IPS DF 4.7 (cell line): ENCODE results near the gene ATP6V0A1.

ENCODE experiments used
- DNase-seq: peaks from one replicate; pipeline ENCODE4 v3.0.0-alpha.2; 2013; ENCODE audit warnings: low spot score; ENCODE audit errors: extremely low read depth

Gene ATP6V0A1

DNA sequence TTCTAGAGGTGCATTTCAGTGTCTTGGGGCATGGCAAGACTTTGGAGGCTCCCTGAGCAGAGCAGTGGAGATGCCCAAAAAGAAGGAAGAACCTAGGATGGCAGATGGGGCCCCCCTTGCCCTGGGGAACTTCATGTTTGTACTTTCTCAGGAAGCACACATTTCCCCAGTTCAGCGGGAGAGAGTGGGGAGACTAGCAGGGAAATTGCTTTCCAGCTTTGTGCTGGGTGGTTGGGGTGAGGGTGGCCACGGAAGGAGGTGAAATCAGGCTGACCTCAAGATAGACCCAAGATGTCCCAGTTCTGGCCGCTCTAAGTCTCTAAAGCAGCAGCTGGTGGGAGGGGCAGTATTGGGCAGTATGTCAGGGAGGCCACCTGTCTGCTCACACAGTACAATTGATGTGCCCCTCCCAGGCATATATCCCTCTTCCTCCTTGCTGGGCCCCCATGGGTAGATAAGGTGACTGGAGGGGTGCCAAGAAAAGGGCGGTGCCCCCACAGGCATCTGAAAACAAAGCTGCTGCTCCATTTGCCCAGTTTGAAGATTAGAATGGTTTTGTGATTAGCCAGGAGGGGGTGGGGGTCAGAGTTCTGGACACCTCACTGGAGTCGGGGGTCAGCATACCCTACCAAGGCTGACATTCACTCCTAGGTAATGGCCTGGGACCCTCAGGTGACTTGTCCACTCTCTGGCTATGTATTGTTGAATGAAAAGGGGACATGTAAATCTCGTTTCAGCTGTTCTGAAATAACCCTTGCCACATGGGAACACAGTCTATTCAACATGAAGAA lies 60.3 kb downstream of the ATP6V0A1 start:
- no peak for DNase-seq

DNA sequence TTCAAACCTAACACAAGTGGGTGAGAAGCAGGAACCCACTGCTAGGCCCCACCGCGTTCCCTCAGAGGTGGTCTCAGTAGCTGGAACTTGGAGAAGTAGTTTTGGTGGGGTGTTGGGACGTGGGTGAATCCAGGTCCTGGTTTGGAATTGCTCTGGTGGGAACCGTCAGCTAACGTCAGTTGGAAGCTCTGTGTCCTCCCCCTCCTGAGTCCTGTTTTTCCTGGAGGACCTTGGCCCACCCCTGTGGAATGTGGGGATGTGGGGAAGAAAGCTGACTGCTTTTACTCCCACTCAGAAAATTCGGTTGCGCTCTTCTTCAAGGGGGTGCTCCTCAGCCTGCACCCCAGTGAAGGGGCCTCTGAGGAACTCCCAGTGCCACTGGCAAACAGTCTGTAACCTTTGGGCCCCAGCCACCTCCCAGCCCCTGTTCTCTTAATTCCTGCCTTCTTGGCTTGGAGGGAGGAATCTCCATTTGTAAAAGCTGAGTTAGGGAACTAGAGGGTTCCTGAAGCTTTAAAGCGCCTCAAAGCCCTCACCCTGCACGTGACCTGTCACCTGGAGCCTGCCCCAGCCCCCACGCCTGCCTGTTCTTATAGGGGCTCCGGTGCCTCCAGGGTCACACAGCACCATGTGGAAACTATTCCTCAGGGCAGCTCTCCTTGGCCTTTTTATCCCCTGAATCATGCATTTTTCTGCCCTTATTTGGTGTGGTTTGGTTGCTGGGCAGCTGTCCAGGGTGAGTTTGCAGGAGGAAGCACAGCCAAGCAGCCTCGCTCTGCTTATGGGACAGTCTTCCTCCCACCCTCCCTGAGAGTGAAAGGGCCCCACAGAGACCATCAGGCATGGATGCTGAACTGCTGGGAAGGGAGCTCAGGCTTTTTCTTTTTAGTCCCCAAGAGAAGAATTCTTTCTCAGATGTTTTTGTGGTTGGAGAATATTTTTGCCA lies 61.1 kb downstream of the ATP6V0A1 start:
- DNase-seq: no peak

DNA sequence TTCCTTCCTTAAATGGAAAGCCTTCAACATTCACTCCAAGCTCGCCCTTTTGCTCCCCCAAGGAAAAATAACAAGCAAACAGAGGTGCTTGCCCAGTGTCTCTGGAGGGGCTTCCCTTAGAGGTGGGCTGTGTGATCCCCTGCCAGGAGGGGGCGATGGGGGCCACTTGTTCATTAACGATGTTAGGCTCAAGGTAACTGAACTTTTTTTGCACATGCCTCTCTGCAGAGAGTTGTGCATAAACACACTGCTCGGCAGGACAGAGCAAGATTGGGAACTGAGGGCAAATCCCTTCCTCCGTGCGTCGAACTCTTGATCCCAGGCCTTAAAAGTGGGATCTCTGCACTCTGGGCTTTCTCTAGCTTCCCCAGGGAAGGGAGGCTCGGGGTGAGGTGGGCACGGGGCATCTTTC lies 61.9 kb downstream of the ATP6V0A1 start:
- no peak for DNase-seq

DNA sequence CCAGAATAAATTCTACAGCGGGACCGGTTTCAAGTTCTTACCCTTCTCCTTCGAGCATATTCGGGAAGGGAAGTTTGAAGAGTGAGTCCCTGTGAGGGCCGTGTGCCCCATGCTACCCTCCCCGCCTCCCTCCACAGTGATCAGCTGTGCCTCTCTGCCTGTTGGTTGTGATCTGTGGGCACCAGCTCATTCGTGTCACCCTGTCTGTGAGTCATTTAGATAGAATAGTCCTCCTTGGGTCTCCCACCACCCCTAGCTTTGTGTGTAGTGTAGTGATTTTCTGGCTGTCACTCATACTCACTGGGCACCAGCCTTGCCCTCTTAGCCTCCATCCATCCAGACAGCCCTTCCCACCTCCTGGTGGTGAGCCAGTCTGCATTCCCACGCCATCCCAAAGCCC lies 62.4 kb downstream of the ATP6V0A1 start:
- DNase-seq: no peak

DNA sequence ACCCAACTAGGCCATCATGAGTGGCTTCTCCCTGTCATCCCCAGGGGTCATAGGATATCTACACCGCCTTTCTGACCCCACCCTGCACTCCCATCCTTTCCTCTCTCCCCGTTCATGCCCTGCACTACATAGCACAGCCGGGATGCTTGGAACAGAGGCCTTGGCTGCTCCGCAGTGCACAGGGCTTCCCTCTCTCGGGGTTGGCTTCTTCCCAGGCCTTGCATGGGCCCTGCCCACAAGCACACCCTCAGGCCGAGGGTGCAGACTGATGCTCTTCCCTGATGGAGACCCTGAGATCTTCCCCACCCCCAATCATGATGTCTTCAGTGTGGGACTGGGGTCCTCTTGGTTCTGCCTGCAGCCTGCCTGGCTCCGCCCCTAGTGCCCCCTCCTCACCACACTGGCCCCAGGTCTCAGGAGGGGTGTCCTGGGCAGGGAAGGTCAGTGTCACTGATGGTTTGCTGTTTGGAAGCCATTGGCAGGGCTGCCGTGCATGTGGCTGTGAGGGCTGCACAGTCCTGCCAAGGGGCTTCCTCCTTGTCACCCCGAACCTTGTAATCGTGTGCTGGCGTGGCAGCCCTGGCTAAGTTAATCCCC lies 63.1 kb downstream of the ATP6V0A1 start:
- no peak for DNase-seq

DNA sequence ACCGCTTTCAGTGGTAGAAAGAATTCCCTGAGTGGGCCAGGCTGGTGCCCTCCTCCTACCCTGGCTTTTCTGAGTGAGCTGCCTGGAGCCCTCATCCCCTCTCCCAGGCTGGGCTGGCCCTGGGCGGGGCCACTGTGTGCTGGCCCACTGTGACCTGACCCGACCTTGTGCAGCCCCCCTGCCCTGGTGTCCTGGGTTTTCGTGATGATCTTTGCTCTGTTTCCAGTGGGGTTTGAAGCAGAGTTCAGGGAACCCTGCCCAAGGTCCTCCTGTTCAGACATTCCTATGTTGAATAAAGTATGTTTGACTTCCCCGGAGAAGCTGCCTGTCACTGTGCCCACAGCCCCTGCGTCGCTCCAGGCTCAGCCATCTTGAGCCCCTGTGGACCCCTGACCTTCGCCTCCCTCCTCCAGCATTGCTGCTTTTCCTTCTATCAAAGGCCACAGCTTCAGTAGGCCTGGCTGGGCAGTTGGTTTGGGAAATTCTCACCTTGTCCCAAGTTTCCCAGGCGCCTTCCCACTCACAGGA lies 63.6 kb downstream of the ATP6V0A1 start:
- no peak for DNase-seq

DNA sequence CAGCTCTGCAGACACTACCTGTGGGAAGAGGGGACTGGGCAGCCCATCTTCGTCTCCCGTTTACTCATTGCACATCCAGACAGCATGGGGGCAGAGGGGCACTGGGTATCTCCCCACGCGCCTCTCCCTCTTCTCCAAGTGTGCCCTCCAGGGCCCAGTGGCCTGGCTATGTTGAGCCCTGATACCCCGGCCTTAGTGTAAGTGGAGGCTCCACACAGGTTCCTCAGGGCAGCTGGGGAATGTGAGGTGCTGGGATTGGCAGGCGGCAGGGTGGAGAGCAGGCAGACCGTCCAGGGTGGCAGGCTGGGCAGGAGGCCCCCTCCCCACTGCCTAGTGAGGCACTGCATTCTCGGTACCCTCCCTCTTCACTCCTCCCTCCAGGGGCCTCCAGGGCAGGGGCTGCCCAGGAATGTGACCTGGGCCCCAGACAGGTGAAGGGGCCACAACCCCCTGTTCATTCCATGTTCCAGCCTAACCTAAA lies 64.2 kb downstream of the ATP6V0A1 start:
- no peak for DNase-seq

DNA sequence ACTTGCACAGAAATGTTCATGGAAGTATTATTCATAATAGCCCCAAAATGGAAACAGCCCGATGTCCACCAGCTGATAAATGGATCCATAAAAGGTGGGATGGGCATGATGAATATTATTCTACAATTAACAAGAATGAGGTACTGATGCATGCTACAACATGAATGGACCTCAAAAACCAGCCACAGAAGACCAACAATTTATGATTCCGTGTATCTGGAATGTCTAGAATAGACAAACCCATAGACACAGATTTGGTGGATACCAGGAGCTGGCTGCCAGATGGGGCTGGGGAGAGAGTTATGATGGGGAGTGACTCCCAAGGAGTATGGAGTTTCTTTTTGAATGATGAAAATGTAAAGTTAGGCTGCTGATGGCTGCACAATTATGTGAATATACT lies 66.5 kb downstream of the ATP6V0A1 start:
- DNase-seq: no peak

DNA sequence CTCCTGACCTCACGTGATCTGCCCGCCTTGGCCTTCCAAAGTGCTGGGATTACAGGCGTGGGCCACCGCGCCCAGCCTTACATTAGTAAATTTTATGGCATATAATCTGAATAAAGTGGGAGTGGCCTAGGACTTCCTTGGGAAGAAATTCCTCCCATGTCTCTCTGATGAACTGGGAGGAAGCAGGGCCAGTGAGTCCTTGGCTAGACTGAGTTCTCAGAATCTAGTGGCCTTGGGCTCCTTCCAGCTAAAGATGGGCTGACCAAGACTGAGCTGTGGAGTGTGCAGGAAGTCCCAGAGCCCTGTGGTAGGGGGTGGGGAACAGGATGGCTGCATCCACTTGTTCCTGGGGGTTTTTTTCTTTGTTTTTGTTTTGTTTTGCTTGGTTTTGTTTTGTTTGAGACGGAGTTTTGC lies 67.4 kb downstream of the ATP6V0A1 start:
- no peak for DNase-seq

DNA sequence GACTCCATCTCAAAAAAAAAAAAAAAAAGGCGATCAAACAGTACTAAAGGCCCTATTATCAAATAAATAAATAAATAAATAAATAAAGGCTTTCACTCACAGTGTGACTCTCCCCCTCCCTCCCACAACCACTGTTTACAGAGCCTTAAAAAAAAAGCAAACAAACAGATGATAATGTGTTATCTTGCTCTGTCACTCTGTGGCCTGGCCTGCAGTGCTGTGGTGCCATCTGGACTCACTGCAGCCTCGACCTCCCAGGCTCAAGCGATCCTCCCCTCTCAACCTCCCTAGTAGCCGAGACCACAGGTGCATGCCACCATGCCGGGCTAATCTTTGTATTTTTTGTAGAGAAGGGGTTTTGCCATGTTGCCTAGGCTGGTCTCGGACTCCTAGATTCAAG lies 69.3 kb downstream of the ATP6V0A1 start:
- DNase-seq: no peak

DNA sequence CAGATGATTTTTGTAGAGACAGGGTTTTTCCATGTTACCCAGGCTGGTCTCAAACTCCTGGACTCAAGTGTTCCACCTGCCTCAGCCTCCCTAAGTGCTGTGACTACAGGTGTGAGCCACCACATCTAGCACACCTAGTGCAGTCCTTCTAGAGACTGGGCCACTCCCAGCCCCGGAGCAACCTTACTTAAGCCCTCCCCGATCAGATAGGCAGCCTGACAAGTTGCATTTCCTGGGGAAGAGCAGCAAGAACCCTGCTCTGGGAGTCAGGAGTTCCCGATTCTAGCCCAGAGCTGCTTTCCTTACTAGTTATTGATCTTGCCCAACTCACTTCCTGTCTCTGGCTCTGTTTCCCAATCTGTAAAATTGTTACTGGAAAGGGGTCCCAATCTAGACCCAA lies 70.4 kb downstream of the ATP6V0A1 start:
- no peak for DNase-seq

DNA sequence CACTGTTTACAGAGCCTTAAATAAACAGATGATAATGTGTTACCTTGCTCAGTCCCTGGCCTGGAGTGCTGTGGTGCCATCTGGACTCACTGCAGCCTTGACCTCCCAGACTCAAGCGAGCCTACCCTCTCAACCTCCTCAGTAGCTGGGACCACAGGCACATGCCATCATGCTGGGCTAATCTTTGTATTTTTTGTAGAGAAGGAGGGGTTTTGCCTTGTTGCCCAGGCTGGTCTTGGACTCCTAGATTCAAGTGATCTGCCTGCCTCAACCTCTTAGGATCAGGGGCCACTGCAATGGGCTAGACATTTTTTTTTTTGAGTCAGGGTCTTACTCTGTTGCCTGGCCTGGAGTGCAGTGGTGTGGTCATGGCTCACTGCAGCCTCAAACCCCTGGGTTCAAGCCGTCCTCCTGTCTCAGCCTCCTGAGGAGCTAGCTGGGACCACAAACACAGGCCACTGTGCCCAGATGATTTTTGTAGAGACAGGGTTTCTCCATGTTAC lies 72.3 kb downstream of the ATP6V0A1 start:
- DNase-seq: no peak

DNA sequence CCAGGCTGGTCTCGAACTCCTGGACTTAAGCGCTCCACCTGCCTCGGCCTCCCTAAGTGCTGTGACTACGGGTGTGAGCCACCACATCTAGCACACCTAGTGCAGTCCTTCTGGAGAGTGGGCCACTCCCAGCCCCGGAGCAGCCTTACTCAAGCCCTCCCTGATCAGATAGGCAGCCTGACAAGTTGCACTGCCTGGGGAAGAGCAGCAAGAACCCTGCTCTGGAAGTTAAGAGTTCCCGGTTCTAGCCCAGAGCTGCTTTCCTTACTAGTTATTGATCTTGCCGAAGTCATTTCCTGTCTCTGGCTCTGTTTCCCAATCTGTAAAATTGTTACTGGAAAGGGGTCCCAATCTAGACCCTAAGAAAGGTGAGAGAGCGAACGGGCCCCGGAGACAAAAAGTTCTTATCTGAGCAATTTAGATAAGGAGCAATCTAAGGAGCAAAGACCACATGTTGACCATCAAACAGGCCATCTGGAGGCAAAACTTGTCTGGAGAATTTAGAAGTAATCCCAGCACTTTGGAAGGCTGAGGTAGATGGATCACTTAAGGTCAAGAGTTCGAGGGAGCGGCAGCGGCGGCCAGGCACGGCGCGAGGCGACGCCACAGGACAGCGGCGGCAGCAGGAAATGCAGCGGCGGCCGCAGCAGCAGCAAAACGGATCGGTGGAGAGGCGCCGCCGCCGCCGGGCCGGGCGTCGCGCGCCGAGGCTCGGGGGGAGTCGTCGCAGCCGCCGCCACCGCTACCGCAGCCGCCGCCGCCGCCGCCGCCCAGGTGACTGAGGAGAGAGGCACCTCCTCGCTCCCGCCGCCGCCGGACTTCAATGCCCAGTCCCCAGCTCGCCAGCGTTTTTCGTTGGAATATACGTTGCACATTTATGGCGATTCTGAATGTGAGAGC lies 73.0 kb downstream of the ATP6V0A1 start:
- no peak for DNase-seq

DNA sequence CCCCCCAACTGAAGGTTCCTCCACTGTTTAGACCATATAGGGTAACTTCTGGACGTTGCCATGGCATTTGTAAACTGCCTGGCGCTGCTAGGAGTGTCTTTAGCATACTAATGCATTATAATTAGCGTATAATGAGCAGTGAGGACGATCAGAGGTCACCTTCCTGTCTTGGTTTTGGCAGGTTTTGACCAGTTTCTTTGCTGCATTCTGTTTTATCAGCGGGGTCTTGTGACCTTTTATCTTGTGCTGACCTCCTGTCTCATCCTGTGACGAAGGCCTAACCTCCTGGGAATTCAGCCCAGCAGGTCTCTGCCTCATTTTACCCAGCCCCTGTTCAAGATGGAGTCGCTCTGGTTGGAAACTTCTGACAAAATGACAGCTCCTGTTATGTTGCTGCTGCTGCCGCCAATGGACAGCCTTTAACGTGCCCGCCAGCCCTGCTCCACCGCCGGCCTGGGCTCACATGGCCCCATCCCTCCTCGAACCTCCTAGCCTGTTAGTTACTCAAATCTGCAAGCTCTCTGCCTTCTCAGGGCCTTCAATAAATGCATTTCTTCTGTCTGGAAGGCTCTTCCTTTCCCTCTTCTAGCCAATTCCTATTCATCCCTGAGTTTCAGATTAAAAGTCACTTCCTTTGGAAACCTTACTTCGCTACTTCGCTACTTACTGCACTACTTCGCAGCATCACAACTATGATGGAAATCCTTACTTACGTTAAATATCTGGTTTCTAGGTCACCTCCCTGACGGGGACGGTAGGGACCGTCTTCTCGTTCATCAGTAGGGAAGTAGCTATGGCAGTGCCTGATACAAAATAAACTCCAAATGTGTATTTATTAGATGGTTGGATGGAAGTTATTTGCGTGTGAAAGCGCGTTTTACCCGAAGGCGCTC lies 76.7 kb downstream of the ATP6V0A1 start:
- no peak for DNase-seq

DNA sequence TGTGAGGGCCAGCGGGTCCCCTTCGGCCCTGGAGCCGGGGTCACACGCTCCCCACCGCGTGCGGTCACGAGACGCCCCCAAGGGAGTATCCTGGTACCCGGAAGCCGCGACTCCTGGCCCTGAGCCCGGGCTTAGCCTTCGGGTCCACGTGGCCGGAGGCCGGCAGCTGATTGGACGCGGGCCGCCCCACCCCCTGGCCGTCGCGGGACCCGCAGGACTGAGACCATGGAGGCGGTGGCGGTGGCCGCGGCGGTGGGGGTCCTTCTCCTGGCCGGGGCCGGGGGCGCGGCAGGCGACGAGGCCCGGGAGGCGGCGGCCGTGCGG lies 77.3 kb downstream of the ATP6V0A1 start, which contains the start of gene NAGLU:
TSS of gene NAGLU (plus strand) at position 194 of the 324 bp plus-strand sequence. CDS start at position 226, 32 bp downstream.
- no peak for DNase-seq

DNA sequence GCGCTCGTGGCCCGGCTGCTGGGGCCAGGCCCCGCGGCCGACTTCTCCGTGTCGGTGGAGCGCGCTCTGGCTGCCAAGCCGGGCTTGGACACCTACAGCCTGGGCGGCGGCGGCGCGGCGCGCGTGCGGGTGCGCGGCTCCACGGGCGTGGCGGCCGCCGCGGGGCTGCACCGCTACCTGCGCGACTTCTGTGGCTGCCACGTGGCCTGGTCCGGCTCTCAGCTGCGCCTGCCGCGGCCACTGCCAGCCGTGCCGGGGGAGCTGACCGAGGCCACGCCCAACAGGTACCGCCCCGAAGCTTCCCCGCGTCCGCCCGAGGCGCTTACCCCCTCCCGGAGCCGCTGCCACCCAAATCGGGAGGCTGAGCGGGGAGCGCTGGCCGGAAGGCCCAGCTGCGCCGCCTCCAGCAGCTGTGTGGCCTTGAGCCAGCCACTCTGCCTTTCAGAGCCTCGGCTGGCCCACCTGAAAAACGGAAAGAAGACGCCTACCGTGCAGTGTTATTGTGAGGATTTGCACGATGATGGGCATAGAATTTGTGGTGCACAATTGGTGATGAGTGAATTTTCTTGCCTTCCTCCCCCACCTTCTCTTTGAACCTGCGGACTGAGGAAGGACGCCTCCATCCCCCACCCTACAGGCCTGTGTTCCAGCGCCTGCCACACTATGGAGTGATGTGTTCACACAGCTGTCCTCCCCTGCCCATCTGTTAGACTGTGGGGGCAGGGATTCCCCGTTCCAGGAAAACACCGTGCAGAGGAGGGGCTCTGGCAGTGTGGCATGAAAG lies 77.9 kb downstream of the ATP6V0A1 start:
- DNase-seq: no peak

DNA sequence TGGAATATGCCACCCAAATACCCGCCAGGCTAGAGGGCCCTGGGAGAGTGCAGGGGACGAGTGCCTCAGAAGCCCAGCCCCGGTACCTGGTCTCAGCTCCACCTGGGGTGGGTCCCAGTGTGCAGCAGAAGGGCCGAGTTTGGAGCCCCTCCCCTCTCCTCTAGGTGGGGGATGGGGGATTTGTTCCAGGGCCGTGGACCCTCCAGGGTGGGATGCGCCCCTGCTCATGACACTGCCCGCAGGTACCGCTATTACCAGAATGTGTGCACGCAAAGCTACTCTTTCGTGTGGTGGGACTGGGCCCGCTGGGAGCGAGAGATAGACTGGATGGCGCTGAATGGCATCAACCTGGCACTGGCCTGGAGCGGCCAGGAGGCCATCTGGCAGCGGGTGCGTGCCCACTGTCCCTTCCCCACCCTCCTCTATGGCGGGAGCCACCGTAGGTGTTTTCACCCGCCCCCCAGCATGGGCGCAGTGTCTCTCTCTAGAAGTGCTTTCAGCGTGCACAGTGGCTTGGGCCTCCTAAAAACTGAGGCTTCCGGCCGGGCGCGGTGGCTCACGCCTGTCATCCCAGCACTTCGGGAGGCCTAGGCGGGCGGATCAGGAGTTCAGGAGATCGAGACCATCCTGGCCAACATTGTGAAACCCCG lies 78.6 kb downstream of the ATP6V0A1 start:
- no peak for DNase-seq

DNA sequence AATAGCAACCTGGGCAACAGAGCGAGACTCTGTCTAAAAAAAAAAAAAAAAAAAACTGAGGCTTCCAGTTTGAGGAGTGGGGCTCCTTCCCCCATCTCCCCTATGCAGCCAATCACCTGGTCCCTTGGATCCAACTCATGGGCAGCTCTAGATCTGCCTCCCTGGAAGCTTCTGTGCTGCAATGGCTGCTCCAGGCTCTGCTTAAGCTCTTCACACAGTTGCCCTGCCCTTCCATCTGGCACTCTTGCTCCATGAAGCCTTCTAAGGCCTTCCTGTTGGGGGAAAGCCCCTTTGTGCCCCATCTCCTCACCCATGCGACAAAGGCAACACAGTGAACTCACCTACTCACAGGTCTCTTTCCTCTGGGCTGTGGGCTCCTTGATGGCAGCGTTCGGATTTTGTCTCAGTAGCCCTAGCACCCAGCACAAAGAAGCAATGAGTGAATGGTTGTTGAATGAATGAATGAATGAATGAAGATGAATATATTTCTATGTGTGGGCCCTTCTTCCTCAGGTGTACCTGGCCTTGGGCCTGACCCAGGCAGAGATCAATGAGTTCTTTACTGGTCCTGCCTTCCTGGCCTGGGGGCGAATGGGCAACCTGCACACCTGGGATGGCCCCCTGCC lies 79.3 kb downstream of the ATP6V0A1 start:
- DNase-seq: no peak
